Activated CD8-positive, alpha-beta memory T cell treated with anti-CD3 and anti-CD28 coated beads, Interleukin-2, amount 10 ng/mL, durations not matched to agents 7 days and 5 days (primary cell): ENCODE results near the gene OR5H14. TPM values are rescaled to one million over a fixed set of nuclear protein-coding genes. Genes with fewer than 3 reads are reported as not detected.
"Not testable (repeated sequence)": the region's sequence is repeated elsewhere in the genome, so short reads cannot be mapped to it uniquely, and the experiment has no call there.

Source experiments
- ATAC-seq: fragments of 150-1000 bp; cut with Tn5 transposase; one replicate; pipeline ENCODE4 v1.10.0; 2021; ENCODE audit warnings: moderate library complexity
- CTCF ChIA-PET: fragments of 350-600 bp; sonication (Branson Sonifier 250); formaldehyde crosslinking; loops from one replicate; lab custom pipeline; 2021; ENCODE audit warnings: antibody characterized with exemption; lab: Charles Lee
- DNase-seq: peaks from one replicate; pipeline ENCODE4 v3.0.0-alpha.2; 2020
- H3K27ac Mint-ChIP-seq: one replicate; pipeline ENCODE4 v1.8.0; 2021; ENCODE audit warnings: mild to moderate bottlenecking, mixed read lengths
- H3K27me3 Mint-ChIP-seq: one replicate; pipeline ENCODE4 v1.8.0; 2021; ENCODE audit warnings: mixed read lengths
- H3K36me3 Mint-ChIP-seq: one replicate; pipeline ENCODE4 v1.8.0; 2021; ENCODE audit warnings: mild to moderate bottlenecking, mixed read lengths
- H3K4me1 Mint-ChIP-seq: one replicate; pipeline ENCODE4 v1.8.0; 2021; ENCODE audit warnings: mixed read lengths
- H3K4me3 Mint-ChIP-seq: one replicate; pipeline ENCODE4 v1.8.0; 2021; ENCODE audit warnings: mild to moderate bottlenecking, moderate library complexity, mixed read lengths
- H3K9me3 Mint-ChIP-seq: one replicate; pipeline ENCODE4 v1.8.0; 2022; ENCODE audit warnings: low read depth, mixed read lengths
- total RNA-seq, 2 experiments: library from RNA; stranded (reverse); gene quantifications; one replicate each; pipeline ENCODE4 v1.2.3, GENCODE V29; 2021

Gene OR5H14
- total RNA-seq, 2 experiments from 2014 or later: not detected

GRCh38 chr3:98166396-98166795 is 19.1 kb downstream of the OR5H14 start, which contains the start of gene OR5H15:
Gene OR5H15 (plus strand): TSS chr3:98166696. CDS start chr3:98168700, 2,004 bp downstream.
- Mint-ChIP-seq H3K4me1 (no peaks in the 10 kb centered on the region), H3K27me3 (peaks cover 7% of the 10 kb centered on the region), H3K9me3 (no peaks in the 10 kb centered on the region), H3K36me3 (no peaks in the 10 kb centered on the region), H3K4me3 (no peak within 1 kb of the TSS), H3K27ac (no peak within 1 kb of the TSS)
- DNase-seq (no peak), ATAC-seq (no peak)
- CTCF ChIA-PET: no interaction called here

DNA sequence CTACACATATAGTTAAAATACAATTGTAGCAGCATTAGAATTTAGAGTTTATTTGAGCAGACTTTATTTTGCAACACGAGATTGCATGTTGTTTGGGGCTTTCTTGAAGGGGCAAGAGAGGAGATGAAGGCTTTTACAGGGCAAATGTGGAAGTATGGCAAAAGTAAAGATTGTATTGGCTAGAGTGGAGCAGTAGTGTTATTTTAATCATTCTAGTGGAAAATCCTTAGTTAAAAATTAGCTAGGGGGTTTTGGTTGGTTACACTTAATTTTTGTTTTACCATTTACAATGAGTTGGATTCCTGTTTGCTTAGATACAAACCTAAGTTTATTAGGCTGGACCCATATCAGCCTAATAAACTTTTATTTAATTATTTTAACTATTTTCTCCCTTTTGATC is 23.8 kb downstream of the OR5H14 start:
- CTCF ChIA-PET: no interaction called here
- Mint-ChIP-seq H3K9me3 (no peaks in the 10 kb centered on the region), H3K36me3 (no peaks in the 10 kb centered on the region), H3K4me3 (no peak overlapping the region), H3K27me3 (peaks cover 7% of the 10 kb centered on the region), H3K27ac (no peak overlapping the region), H3K4me1 (no peaks in the 10 kb centered on the region)
- ATAC-seq (no peak), DNase-seq (no peak)

- no peak for ATAC-seq
- Mint-ChIP-seq H3K9me3 (no peaks in the 10 kb centered on the region), H3K27ac (no peak overlapping the region), H3K27me3 (peaks cover 7% of the 10 kb centered on the region), H3K36me3 (no peaks in the 10 kb centered on the region), H3K4me1 (no peaks in the 10 kb centered on the region), H3K4me3 (no peak overlapping the region)
- CTCF ChIA-PET: no interaction called here
- DNase-seq: no peak
These were observed 25.3 kb downstream of the OR5H14 start for GRCh38 chr3:98172621-98173020.

DNA sequence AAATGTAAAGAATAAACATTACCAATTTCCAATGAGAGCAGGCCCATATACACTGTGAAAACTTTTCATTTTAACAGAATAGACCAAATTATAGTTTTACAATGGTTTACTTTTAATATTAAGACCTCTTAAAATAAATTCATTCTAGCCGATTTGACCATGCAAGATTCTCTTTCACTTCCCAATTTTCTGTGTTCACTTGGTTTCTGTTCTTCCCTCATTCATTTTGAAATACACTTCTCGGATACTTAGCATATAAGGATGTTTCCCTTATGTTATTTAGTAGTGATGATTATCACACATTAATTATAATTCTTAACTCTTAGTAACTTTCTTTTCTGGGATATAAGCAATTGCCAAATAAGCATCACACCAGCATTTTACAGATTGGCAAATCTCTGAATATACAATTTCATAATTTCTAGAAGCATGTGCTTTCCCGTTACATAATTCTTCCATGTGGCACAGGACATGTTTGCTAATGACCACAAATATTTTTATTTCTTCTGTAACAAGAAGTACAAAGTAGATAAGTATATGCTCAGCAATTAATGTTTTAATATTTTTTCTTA is 33.1 kb downstream of the OR5H14 start:
- Mint-ChIP-seq H3K27me3 (peaks cover 4% of the 10 kb centered on the region), H3K36me3 (no peaks in the 10 kb centered on the region), H3K4me3 (no peak overlapping the region), H3K27ac (no peak overlapping the region), H3K4me1 (no peaks in the 10 kb centered on the region), H3K9me3 (no peaks in the 10 kb centered on the region)
- CTCF ChIA-PET: no interaction called here
- ATAC-seq (no peak), DNase-seq (no peak)

DNA sequence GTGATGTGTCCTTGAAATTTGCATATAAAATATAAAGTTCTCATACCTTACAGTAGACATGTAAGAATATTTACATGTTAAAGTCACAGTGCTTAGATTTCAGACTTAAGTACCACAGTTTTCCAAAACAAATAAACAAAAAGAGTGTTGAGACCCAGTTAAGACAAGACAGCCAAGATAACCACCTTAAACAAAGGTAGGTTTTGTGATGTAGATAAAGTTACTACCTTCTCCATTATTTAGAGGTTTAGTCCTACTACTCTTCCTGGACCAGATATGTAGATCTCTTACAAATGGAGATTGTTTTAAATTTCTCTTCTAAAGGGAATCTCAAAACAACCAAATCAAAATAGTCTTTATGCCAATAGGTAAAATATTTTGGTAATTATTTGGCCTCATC is 34.9 kb downstream of the OR5H14 start:
- CTCF ChIA-PET: interaction anchor here (0.6 kb wide), 1 partner anchor 388 kb away, joined by 3 read pairs; no protein-coding TSS in a partner anchor
- no peaks in the 10 kb centered on the region for H3K27me3 Mint-ChIP-seq

DNA sequence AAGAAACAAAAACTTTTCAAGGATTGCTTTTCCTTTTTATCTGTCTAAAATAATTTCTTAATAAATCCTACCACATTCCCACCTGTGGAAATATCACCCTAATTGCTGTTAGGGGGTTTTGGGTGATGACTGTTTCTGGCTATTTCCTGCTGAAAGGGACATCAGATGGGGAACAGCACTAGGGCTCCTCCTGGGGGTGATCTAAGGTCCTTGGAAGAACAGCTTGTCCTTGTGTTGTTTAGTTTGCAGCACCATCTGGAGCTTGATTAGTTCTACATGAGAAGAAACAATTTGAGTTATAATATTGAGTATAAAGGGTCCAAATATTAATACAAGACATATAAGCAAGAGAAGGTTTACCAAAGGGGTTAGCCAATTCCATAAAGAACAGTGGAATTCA is 37.9 kb downstream of the OR5H14 start:
- H3K27me3 Mint-ChIP-seq: no peaks in the 10 kb centered on the region
- H3K9me3 Mint-ChIP-seq: no peaks in the 10 kb centered on the region
- ATAC-seq (no peak), DNase-seq (no peak)
- H3K4me3 Mint-ChIP-seq: no peak overlapping the region
- no peak overlapping the region for H3K27ac Mint-ChIP-seq
- no peaks in the 10 kb centered on the region for H3K36me3 Mint-ChIP-seq
- H3K4me1 Mint-ChIP-seq: peaks cover 11% of the 10 kb centered on the region
- CTCF ChIA-PET: no interaction called here

More for the DNA sequence above, 34.9 kb downstream of the OR5H14 start:
- no peak overlapping the region for H3K4me3 Mint-ChIP-seq
- H3K36me3 Mint-ChIP-seq: no peaks in the 10 kb centered on the region
- H3K27ac Mint-ChIP-seq: no peak overlapping the region
- no peaks in the 10 kb centered on the region for H3K4me1 Mint-ChIP-seq
- DNase-seq (no peak), ATAC-seq (no peak)
- H3K9me3 Mint-ChIP-seq: no peaks in the 10 kb centered on the region

- Mint-ChIP-seq H3K27me3 (no peaks in the 10 kb centered on the region), H3K27ac (no peak overlapping the region), H3K4me1 (peaks cover 11% of the 10 kb centered on the region), H3K36me3 (no peaks in the 10 kb centered on the region), H3K4me3 (no peak overlapping the region), H3K9me3 (no peaks in the 10 kb centered on the region)
- ATAC-seq (peak; percentile 80), DNase-seq (no peak)
- CTCF ChIA-PET: no interaction called here
These were observed 41.3 kb downstream of the OR5H14 start for GRCh38 chr3:98188545-98188944.

DNA sequence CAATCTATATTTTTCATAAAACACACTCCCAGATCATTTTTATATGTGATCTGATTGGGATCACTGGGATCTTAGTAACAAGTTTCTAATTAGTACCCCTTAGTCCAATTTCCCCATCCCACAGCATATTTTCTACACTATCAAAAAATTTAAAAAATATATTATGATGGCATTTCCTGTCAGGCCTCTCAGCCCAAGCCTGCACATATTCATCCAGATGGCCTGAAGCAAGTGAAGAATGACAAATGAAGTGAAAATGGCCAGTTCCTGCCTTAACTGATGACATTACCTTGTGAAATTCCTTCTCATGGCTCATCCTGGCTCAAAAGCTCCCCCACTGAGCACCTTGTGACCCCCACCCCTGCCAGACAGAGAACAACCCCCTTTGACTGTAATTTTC is 43.6 kb downstream of the OR5H14 start:
- H3K36me3 Mint-ChIP-seq, H3K27me3 Mint-ChIP-seq, ATAC-seq, CTCF ChIA-PET, H3K4me3 Mint-ChIP-seq, H3K27ac Mint-ChIP-seq, H3K9me3 Mint-ChIP-seq, DNase-seq: not testable (repeated sequence)
- peaks cover 11% of the 10 kb centered on the region for H3K4me1 Mint-ChIP-seq

DNA sequence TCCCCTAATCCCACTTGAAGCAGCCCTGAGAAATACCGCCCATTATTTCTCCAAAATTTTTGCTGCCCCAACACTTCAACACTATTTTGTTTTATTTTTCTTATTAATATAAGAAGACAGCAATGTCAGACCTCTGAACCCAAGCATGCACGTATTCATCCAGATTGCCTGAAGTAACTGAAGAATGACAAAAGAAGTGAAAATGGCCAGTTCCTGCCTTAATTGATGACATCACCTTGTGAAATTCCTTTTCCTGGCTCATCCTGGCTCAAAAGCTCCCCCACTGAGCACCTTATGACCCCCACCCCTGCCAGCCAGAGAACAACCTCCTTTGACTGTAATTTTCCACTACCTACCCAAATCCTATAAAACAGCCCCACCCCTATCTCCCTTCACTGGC is 49.0 kb downstream of the OR5H14 start:
- H3K36me3 Mint-ChIP-seq, CTCF ChIA-PET, H3K27me3 Mint-ChIP-seq, ATAC-seq, DNase-seq, H3K27ac Mint-ChIP-seq, H3K4me3 Mint-ChIP-seq, H3K9me3 Mint-ChIP-seq, H3K4me1 Mint-ChIP-seq: not testable (repeated sequence)

- ATAC-seq (no peak), DNase-seq (no peak)
- CTCF ChIA-PET: no interaction called here
- H3K4me1 Mint-ChIP-seq: no peaks in the 10 kb centered on the region
- H3K9me3 Mint-ChIP-seq: no peaks in the 10 kb centered on the region
- no peak overlapping the region for H3K4me3 Mint-ChIP-seq
- H3K27ac Mint-ChIP-seq: no peak overlapping the region
- H3K36me3 Mint-ChIP-seq: no peaks in the 10 kb centered on the region
- peaks cover 5% of the 10 kb centered on the region for H3K27me3 Mint-ChIP-seq
These were observed 51.7 kb downstream of the OR5H14 start for GRCh38 chr3:98199020-98199419.

Other genes with a start within 250 kb of the OR5H14 start
- 10 to 100 TPM; 47.9 to 82.1 TPM for gene RIOX2, start 175.0 kb upstream of the OR5H14 start, total RNA-seq
- gene GABRR3, start 112.2 kb upstream of the OR5H14 start, total RNA-seq: not detected
- gene OR5AC2, start 60.3 kb upstream of the OR5H14 start, total RNA-seq: not detected
- not detected for gene OR5H1, start 16.8 kb upstream of the OR5H14 start, total RNA-seq
- gene OR5H15, start 19.2 kb downstream of the OR5H14 start, total RNA-seq: not detected
- gene OR5H6, start 116.8 kb downstream of the OR5H14 start, total RNA-seq: not detected
- gene OR5H2, start 135.0 kb downstream of the OR5H14 start, total RNA-seq: not detected
- gene OR5K4, start 206.4 kb downstream of the OR5H14 start, total RNA-seq: not detected
- not detected for gene OR5K3, start 243.2 kb downstream of the OR5H14 start, total RNA-seq